Liver (tissue), 3 donors: ENCODE data around the gene SLX9.

ENCODE experiments used
- CTCF ChIP-seq: fragments of 150-350 bp; IDR thresholded peaks from 2 replicates; pipeline ENCODE4 v1.5.1; 2017; ENCODE audit warnings: improper control_type of control experiment, low read depth, low read length; ENCODE audit not compliant: missing input control
- EGR1 ChIP-seq, 2 donors: IDR thresholded peaks; 2 replicates each; pipeline ENCODE4 v1.6.1; 2016 to 2018; ENCODE audit warnings: antibody characterized with exemption in 2 of 2, low read depth in 2 of 2
- FOXA1 ChIP-seq: IDR thresholded peaks from 2 replicates; pipeline ENCODE4 v1.6.1; 2016; ENCODE audit warnings: antibody characterized with exemption
- GABPA ChIP-seq, 2 donors: IDR thresholded peaks in 1 of 2; conservative IDR thresholded peaks in 1 of 2; 2 replicates each; pipeline ENCODE4 v1.6.1; 2016; ENCODE audit warnings: antibody characterized with exemption in 2 of 2, mild to moderate bottlenecking in 1 of 2, moderate library complexity in 1 of 2
- RAD21 ChIP-seq, 2 donors: IDR thresholded peaks; 2 replicates each; pipeline ENCODE4 v1.6.1; 2016; ENCODE audit warnings: antibody characterized with exemption in 2 of 2, mild to moderate bottlenecking in 2 of 2
- REST ChIP-seq: IDR thresholded peaks from 2 replicates; pipeline ENCODE4 v1.6.1; 2016; ENCODE audit warnings: antibody characterized with exemption, mild to moderate bottlenecking
- RXRA ChIP-seq, 2 donors: IDR thresholded peaks; 2 replicates each; pipeline ENCODE4 v1.6.1; 2017 to 2018; ENCODE audit warnings: antibody characterized with exemption in 2 of 2, mild to moderate bottlenecking in 1 of 2
- SP1 ChIP-seq: IDR thresholded peaks from 2 replicates; pipeline ENCODE4 v1.6.1; 2018; ENCODE audit warnings: antibody characterized with exemption, mild to moderate bottlenecking
- TAF1 ChIP-seq: conservative IDR thresholded peaks from 2 replicates; pipeline ENCODE4 v1.6.1; 2016; ENCODE audit warnings: antibody characterized with exemption, mild to moderate bottlenecking
- YY1 ChIP-seq: IDR thresholded peaks from 2 replicates; pipeline ENCODE4 v1.6.1; 2016; ENCODE audit warnings: antibody characterized with exemption, mild to moderate bottlenecking
- TF ChIP-seq, protein P1 (sequence below): IDR thresholded peaks from 2 replicates; pipeline ENCODE4 v1.6.1; 2016; ENCODE audit warnings: antibody characterized with exemption
- donor health status: healthy.
- donor health status: healthy.

GRCh38 chr21:44977616-44978340, 37.9 kb downstream of the SLX9 start:
- TF ChIP-seq CTCF (no peak), GABPA (IDR thresholded peaks at IDR 0.05 in 1 of 2, conservative IDR thresholded peaks at IDR 0.05 in 1 of 2) (no peak), RXRA (IDR thresholded peaks at IDR 0.05) (no peak), RAD21 (IDR thresholded peaks at IDR 0.05) (no peak), YY1 (no peak), SP1 (no peak), REST (no peak), FOXA1 (no peak), EGR1 (IDR thresholded peaks at IDR 0.05; ENCODE audit: low read depth in 2 of 2) (no peak), TAF1 (no peak)
- TF ChIP-seq, protein P1, sequence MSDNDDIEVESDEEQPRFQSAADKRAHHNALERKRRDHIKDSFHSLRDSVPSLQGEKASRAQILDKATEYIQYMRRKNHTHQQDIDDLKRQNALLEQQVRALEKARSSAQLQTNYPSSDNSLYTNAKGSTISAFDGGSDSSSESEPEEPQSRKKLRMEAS = no peak
